PC-9 (cell line): Measurements from ENCODE around the gene ARFIP1. TPM values are rescaled to one million over a fixed set of nuclear protein-coding genes. Genes with fewer than 3 reads are reported as not detected.

Experiments used
- BruUV-seq: library from RNA; stranded (reverse); fragments of 400-500 nt; replicated peaks from 2 replicates; lab custom pipeline; 2021; lab: Mats Ljungman, UMichigan
- CTCF ChIA-PET: fragments of 300-600 bp; sonication (Branson Sonifier 250); formaldehyde crosslinking; loops from one replicate; lab custom pipeline; 2022; ENCODE audit warnings: antibody characterized with exemption; lab: Charles Lee
- POLR2A ChIA-PET: fragments of 300-600 bp; sonication (Branson Sonifier 250); formaldehyde crosslinking; loops from one replicate; lab custom pipeline; 2022; ENCODE audit warnings: antibody characterized with exemption; ENCODE audit not compliant: unreplicated experiment; lab: Charles Lee
- DNase-seq, 2 experiments: peaks; one replicate each; pipeline versions ENCODE4 v3.0.0 to v3.0.0-alpha.2; 2015 to 2022; ENCODE audit warnings: mixed read lengths in 1 of 2
- H2AFZ ChIP-seq: fragments of 200-600 bp; sonication (generic); 2 replicates; pipeline ENCODE4 v1.8.1; 2017; ENCODE audit warnings: antibody characterized with exemption
- H3F3A ChIP-seq: fragments of 200-600 bp; sonication (generic); 2 replicates; pipeline ENCODE4 v1.8.1; 2017; ENCODE audit warnings: antibody characterized with exemption, mild to moderate bottlenecking, low read depth; ENCODE audit not compliant: insufficient read depth
- H3K27ac ChIP-seq: fragments of 200-600 bp; sonication (generic); 2 replicates; pipeline ENCODE4 v1.6.1; 2016; ENCODE audit warnings: mixed run types
- H3K27me3 ChIP-seq: fragments of 200-600 bp; sonication (generic); 2 replicates; pipeline ENCODE4 v1.6.1; 2016; ENCODE audit warnings: low read depth, mixed run types; ENCODE audit not compliant: insufficient read depth
- H3K36me3 ChIP-seq: fragments of 200-600 bp; sonication (generic); 2 replicates; pipeline ENCODE4 v1.6.1; 2016; ENCODE audit warnings: low read depth, mixed run types
- H3K4me1 ChIP-seq: fragments of 200-600 bp; sonication (generic); replicated peaks from 2 replicates; pipeline ENCODE4 v1.6.1; 2016; ENCODE audit warnings: mixed run types; ENCODE audit not compliant: insufficient read depth
- H3K4me2 ChIP-seq: fragments of 200-600 bp; sonication (generic); 2 replicates; pipeline ENCODE4 v1.6.1; 2017; ENCODE audit warnings: mixed run types
- H3K4me3 ChIP-seq: fragments of 200-600 bp; sonication (generic); 2 replicates; pipeline ENCODE4 v1.6.1; 2016; ENCODE audit warnings: mixed run types
- H3K79me2 ChIP-seq: fragments of 200-600 bp; sonication (generic); 2 replicates; pipeline ENCODE4 v1.6.1; 2017; ENCODE audit warnings: low read depth, mixed run types
- H3K9me2 ChIP-seq: fragments of 200-600 bp; sonication (generic); 2 replicates; pipeline ENCODE4 v1.8.1; 2017; ENCODE audit warnings: mild to moderate bottlenecking; ENCODE audit not compliant: insufficient read depth
- H3K9me3 ChIP-seq: fragments of 200-600 bp; sonication (generic); 2 replicates; pipeline ENCODE4 v1.8.1; 2016; ENCODE audit warnings: low read depth; ENCODE audit not compliant: insufficient read depth
- H4K20me1 ChIP-seq: fragments of 200-600 bp; sonication (generic); 2 replicates; pipeline ENCODE4 v1.8.1; 2017; ENCODE audit not compliant: insufficient read depth
- EZH2 ChIP-seq: fragments of 200-600 bp; sonication (generic); IDR thresholded peaks from 2 replicates; pipeline ENCODE4 v1.8.0; 2017; ENCODE audit warnings: antibody characterized with exemption, low read depth
- intact Hi-C: fragments of 100-400 bp; cut with micrococcal nuclease; formaldehyde crosslinking; loops from one replicate; pipeline ENCODE4 v1.10.0; 2022; ENCODE audit not compliant: unreplicated experiment
- total RNA-seq: library from RNA; stranded (reverse); gene quantifications from 2 replicates; pipeline ENCODE4 v1.2.3, GENCODE V29; 2021
- TF ChIP-seq, protein P1 (sequence below): fragments of 200-600 bp; sonication (generic); conservative IDR thresholded peaks from 2 replicates; pipeline ENCODE4 v1.6.1; 2017; ENCODE audit warnings: mixed run types, antibody characterized with exemption, mild to moderate bottlenecking, moderate library complexity

The ARFIP1 gene
- total RNA-seq, 1 experiment from 2014 or later = 38.4 TPM

DNA sequence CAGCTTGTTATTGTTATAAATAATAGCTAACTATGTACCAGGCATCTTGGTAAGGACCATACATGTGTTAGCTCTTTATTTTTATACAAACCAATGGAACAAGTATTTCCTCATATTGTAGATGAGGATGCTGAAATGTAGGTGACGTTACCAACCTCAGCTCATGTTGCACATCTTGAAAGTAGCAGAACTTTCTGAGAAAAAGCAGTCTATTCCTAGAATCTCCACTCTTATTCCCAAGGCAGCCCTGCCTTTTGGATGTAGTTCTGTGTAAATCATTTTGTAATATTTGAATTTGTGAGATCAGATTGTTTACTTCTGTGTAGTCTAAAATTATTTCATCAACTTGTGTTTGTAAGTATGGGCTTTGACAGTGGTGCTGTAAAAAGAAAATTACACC lies 161.7 kb downstream of the ARFIP1 start:
- no TSS peak for BruUV-seq
- H3K9me3 ChIP-seq = no peaks in the 10 kb centered on the region
- no peaks in the 10 kb centered on the region for H3F3A ChIP-seq
- no peak overlapping the region for H3K27ac ChIP-seq
- no peaks in the 10 kb centered on the region for H3K36me3 ChIP-seq
- POLR2A ChIA-PET = interaction anchor here (0.6 kb wide), 2 partner anchors 13 to 29 kb away, joined by 5 to 6 read pairs; no protein-coding TSS in a partner anchor
- H3K27me3 ChIP-seq = no peaks in the 10 kb centered on the region
- intact Hi-C loops = no loop called here
- H3K4me3 ChIP-seq = no peak overlapping the region
- no peak overlapping the region for H2AFZ ChIP-seq
- no peaks in the 10 kb centered on the region for H4K20me1 ChIP-seq
- no peak overlapping the region for H3K4me2 ChIP-seq
- no peak for DNase-seq
- H3K4me1 ChIP-seq = no peaks in the 10 kb centered on the region
- TF ChIP-seq EZH2 = no peak
- TF ChIP-seq, protein P1, sequence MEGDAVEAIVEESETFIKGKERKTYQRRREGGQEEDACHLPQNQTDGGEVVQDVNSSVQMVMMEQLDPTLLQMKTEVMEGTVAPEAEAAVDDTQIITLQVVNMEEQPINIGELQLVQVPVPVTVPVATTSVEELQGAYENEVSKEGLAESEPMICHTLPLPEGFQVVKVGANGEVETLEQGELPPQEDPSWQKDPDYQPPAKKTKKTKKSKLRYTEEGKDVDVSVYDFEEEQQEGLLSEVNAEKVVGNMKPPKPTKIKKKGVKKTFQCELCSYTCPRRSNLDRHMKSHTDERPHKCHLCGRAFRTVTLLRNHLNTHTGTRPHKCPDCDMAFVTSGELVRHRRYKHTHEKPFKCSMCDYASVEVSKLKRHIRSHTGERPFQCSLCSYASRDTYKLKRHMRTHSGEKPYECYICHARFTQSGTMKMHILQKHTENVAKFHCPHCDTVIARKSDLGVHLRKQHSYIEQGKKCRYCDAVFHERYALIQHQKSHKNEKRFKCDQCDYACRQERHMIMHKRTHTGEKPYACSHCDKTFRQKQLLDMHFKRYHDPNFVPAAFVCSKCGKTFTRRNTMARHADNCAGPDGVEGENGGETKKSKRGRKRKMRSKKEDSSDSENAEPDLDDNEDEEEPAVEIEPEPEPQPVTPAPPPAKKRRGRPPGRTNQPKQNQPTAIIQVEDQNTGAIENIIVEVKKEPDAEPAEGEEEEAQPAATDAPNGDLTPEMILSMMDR = no peak
- CTCF ChIA-PET = no interaction called here
- H3K79me2 ChIP-seq = 0 out of 2 replicates have a peak, but pooled peaks cover 3% of the 10 kb centered on the region
- no peaks in the 10 kb centered on the region for H3K9me2 ChIP-seq

DNA sequence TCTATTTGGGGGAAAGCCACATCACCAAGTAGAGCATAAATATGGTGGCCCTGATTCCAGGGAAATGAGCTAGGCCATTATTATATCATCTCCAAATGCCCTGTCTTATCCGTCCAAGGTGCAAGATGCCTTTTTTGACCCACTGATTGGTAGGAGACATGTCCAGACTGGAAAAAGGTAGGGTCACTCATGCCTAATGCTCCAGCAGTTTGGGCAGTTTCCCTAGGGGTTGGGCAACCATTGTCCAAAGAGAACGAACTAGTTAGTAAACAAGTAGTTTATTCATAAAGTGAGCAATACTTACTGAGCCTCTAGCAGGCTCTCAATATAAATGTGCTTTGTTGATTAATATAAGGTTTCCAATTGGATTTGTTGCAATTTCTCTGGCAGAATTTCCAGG lies 162.6 kb downstream of the ARFIP1 start:
- Histone ChIP-seq H3K4me3 (no peak overlapping the region), H3K9me2 (no peaks in the 10 kb centered on the region), H3K27ac (no peak overlapping the region), H3K79me2 (0 out of 2 replicates have a peak, but pooled peaks cover 3% of the 10 kb centered on the region), H4K20me1 (no peaks in the 10 kb centered on the region), H3K4me2 (no peak overlapping the region), H3K36me3 (no peaks in the 10 kb centered on the region), H3K9me3 (no peaks in the 10 kb centered on the region), H3K27me3 (no peaks in the 10 kb centered on the region), H2AFZ (no peak overlapping the region), H3F3A (no peaks in the 10 kb centered on the region), H3K4me1 (no peaks in the 10 kb centered on the region)
- intact Hi-C loops = no loop called here
- DNase-seq = no peak
- no TSS peak for BruUV-seq
- TF ChIP-seq, protein P1 = no peak
- TF ChIP-seq EZH2 = no peak
- CTCF ChIA-PET = no interaction called here
- POLR2A ChIA-PET = no interaction called here

DNA sequence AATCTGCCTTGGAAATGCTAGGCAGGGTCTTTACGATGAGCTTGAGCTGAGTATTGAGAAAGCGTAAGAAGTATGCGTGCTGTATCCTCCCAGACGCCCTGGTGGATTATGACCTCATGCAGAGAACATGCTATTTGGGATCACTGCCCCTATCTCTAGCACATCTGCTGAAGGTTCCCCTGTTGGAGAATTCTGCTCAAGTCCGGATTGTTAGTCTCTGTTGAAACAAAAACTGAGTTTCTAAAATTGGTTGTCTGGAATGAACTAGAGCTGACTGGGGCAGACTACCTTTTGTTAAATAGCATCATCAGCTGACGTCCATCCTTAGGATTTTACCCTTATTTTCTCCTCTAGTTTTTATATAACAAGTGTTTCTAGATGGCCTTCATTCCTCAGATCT lies 163.9 kb downstream of the ARFIP1 start:
- H2AFZ ChIP-seq = no peak overlapping the region
- no peak for DNase-seq
- ChIA-PET POLR2A (no interaction called here), CTCF (no interaction called here)
- H3K9me3 ChIP-seq = no peaks in the 10 kb centered on the region
- no peak for TF ChIP-seq EZH2
- TF ChIP-seq, protein P1 = no peak
- no peak overlapping the region for H3K4me2 ChIP-seq
- H3K4me3 ChIP-seq = no peak overlapping the region
- no TSS peak for BruUV-seq
- H3K36me3 ChIP-seq = no peaks in the 10 kb centered on the region
- H3K27me3 ChIP-seq = no peaks in the 10 kb centered on the region
- no peaks in the 10 kb centered on the region for H3F3A ChIP-seq
- H3K9me2 ChIP-seq = no peaks in the 10 kb centered on the region
- H4K20me1 ChIP-seq = no peaks in the 10 kb centered on the region
- H3K79me2 ChIP-seq = 0 out of 2 replicates have a peak, but pooled peaks cover 1% of the 10 kb centered on the region
- H3K27ac ChIP-seq = no peak overlapping the region
- intact Hi-C loops = no loop called here
- no peaks in the 10 kb centered on the region for H3K4me1 ChIP-seq
